OCI-LY3 (cell line): ENCODE results near the gene IGLL1.
A peak's percentile ranks its signal among the peaks of the same experiment; 100 is the strongest.
"Not testable (repeated sequence)": the region's sequence is repeated elsewhere in the genome, so short reads cannot be mapped to it uniquely, and the experiment has no call there.

ENCODE experiments used
- H2AFZ ChIP-seq: fragments of 200-600, 300-600 bp; shearing (Covaris generic); 2 replicates; pipeline ENCODE4 v1.6.0; 2014; ENCODE audit warnings: antibody characterized with exemption, low read depth, low read length
- H3K27ac ChIP-seq: fragments of 200-600, 300-600 bp; sonication (generic); 2 replicates; pipeline ENCODE4 v1.5.1; 2014; ENCODE audit warnings: mild to moderate bottlenecking, low read length, moderate library complexity, mixed read lengths
- H3K27me3 ChIP-seq: fragments of 200-600, 300-600 bp; sonication (generic); 2 replicates; pipeline ENCODE4 v1.6.1; 2014; ENCODE audit warnings: low read depth, low read length, mixed read lengths
- H3K36me3 ChIP-seq: fragments of 200-600, 300-600 bp; sonication (generic); replicated peaks from 2 replicates; pipeline ENCODE3; 2014; ENCODE audit warnings: low read depth, low read length, mixed read lengths
- H3K4me1 ChIP-seq: fragments of 300-600, 200-600 bp; sonication (generic); 2 replicates; pipeline ENCODE4 v1.6.1; 2014; ENCODE audit warnings: low read length, mixed read lengths
- H3K4me2 ChIP-seq: fragments of 200-600, 300-600 bp; sonication (generic); 2 replicates; pipeline ENCODE4 v1.6.1; 2014; ENCODE audit warnings: low read length, mixed read lengths
- H3K4me3 ChIP-seq: fragments of 300-600, 200-600 bp; sonication (generic); 2 replicates; pipeline ENCODE4 v1.5.1; 2014; ENCODE audit warnings: antibody characterized with exemption, mild to moderate bottlenecking, low read length, moderate library complexity
- H3K79me2 ChIP-seq: fragments of 300-600, 200-600 bp; shearing (Covaris generic); 2 replicates; pipeline ENCODE4 v1.6.1; 2014; ENCODE audit warnings: mild to moderate bottlenecking, low read length, mixed read lengths
- H3K9ac ChIP-seq: fragments of 300-600, 200-600 bp; shearing (Covaris generic); 2 replicates; pipeline ENCODE4 v1.6.0; 2014; ENCODE audit warnings: mild to moderate bottlenecking, low read length, moderate library complexity
- H3K9me3 ChIP-seq: fragments of 200-600, 300-600 bp; shearing (Covaris generic); 2 replicates; pipeline ENCODE4 v1.6.1; 2014; ENCODE audit warnings: low read length, mixed read lengths; ENCODE audit not compliant: insufficient read depth
- H4K20me1 ChIP-seq: fragments of 200-600, 300-600 bp; sonication (generic); 2 replicates; pipeline ENCODE4 v1.6.1; 2016; ENCODE audit warnings: low read length, mixed read lengths; ENCODE audit not compliant: insufficient read depth
- EZH2phosphoT487 ChIP-seq: fragments of 200-600 bp; shearing (Covaris generic); IDR thresholded peaks from 2 replicates; pipeline ENCODE4 v1.6.1; 2018; ENCODE audit warnings: antibody characterized with exemption, mixed run types, low read depth
- TF ChIP-seq, protein P1 (sequence below): fragments of 200-600, 300-600 bp; sonication (generic); IDR thresholded peaks from 2 replicates; pipeline ENCODE4 v1.5.1; 2014; ENCODE audit warnings: antibody characterized with exemption, low read length, low read depth

IGLL1 gene

DNA sequence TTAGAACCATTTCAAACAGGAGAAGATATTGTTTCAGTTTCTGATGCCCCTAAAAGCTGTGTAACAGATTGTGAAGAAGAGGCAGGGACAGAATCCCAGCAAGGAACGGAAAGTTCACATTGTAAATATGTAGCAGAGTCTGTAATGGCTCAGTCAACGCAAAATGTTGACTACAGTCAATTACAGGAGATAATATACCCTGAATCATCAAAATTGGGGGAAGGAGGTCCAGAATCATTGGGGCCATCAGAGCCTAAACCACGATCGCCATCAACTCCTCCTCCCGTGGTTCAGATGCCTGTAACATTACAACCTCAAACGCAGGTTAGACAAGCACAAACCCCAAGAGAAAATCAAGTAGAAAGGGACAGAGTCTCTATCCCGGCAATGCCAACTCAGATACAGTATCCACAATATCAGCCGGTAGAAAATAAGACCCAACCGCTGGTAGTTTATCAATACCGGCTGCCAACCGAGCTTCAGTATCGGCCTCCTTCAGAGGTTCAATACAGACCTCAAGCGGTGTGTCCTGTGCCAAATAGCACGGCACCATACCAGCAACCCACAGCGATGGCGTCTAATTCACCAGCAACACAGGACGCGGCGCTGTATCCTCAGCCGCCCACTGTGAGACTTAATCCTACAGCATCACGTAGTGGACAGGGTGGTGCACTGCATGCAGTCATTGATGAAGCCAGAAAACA lies 40.8 kb downstream of the IGLL1 start:
- no peaks in the 10 kb centered on the region; the same call in 1 of the 2 replicates for H3K27me3 ChIP-seq
- H3K4me1 ChIP-seq = peaks cover 20% of the 10 kb centered on the region
- H2AFZ ChIP-seq = peak overlapping the region; percentile 98
- no peaks in the 10 kb centered on the region for H3K36me3 ChIP-seq
- no peak overlapping the region for H3K27ac ChIP-seq
- peak overlapping the region; percentile 85 for H3K4me2 ChIP-seq
- peak overlapping the region; percentile 80 for H3K4me3 ChIP-seq
- H3K9ac ChIP-seq = peak overlapping the region; percentile 49
- H3K79me2 ChIP-seq = no peaks in the 10 kb centered on the region
- H4K20me1 ChIP-seq = no peaks in the 10 kb centered on the region
- TF ChIP-seq, protein P1, sequence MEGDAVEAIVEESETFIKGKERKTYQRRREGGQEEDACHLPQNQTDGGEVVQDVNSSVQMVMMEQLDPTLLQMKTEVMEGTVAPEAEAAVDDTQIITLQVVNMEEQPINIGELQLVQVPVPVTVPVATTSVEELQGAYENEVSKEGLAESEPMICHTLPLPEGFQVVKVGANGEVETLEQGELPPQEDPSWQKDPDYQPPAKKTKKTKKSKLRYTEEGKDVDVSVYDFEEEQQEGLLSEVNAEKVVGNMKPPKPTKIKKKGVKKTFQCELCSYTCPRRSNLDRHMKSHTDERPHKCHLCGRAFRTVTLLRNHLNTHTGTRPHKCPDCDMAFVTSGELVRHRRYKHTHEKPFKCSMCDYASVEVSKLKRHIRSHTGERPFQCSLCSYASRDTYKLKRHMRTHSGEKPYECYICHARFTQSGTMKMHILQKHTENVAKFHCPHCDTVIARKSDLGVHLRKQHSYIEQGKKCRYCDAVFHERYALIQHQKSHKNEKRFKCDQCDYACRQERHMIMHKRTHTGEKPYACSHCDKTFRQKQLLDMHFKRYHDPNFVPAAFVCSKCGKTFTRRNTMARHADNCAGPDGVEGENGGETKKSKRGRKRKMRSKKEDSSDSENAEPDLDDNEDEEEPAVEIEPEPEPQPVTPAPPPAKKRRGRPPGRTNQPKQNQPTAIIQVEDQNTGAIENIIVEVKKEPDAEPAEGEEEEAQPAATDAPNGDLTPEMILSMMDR = peak; percentile 87
- no peak for TF ChIP-seq EZH2phosphoT487
- H3K9me3 ChIP-seq = no peaks in the 10 kb centered on the region

DNA sequence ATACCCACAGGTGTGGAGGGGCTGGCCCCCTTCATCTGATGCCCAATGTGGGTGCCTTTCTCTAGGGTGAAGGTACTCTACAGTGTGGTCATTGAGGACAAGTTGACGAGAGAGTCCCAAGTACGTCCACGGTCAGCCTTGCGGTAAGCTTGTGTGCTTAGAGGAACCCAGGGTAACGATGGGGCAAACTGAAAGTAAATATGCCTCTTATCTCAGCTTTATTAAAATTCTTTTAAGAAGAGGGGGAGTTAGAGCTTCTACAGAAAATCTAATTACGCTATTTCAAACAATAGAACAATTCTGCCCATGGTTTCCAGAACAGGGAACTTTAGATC lies 41.4 kb downstream of the IGLL1 start:
- not testable (repeated sequence) for H4K20me1 ChIP-seq, H2AFZ ChIP-seq, H3K9me3 ChIP-seq, H3K27me3 ChIP-seq, H3K4me3 ChIP-seq, H3K4me2 ChIP-seq, H3K36me3 ChIP-seq, H3K79me2 ChIP-seq, H3K9ac ChIP-seq, H3K27ac ChIP-seq
- H3K4me1 ChIP-seq = peaks cover 20% of the 10 kb centered on the region

DNA sequence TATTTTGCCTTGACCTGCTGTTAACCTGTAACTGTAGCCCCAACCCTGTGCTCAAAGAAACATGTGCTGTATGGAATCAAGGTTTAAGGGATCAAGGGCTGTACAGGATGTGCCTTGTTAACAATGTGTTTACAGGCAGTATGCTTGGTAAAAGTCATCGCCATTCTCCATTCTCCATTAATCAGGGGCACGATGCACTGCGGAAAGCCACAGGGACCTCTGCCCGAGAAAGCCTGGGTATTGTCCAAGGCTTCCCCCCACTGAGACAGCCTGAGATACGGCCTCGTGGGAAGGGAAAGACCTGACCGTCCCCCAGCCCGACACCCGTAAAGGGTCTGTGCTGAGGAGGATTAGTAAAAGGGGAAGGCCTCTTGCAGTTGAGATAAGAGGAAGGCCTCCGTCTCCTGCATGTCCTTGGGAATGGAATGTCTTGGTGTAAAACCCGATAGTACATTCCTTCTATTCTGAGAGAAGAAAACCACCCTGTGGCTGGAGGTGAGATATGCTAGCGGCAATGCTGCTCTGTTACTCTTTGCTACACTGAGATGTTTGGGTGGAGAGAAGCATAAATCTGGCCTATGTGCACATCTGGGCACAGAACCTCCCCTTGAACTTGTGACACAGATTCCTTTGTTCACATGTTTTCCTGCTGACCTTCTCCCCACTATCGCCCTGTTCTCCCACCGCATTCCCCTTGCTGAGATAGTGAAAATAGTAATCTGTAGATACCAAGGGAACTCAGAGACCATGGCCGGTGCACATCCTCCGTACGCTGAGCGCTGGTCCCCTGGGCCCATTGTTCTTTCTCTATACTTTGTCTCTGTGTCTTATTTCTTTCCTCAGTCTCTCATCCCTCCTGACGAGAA lies 42.0 kb downstream of the IGLL1 start:
- not testable (repeated sequence) for H4K20me1 ChIP-seq, H3K9me3 ChIP-seq, H3K27ac ChIP-seq, H2AFZ ChIP-seq, H3K27me3 ChIP-seq, H3K4me2 ChIP-seq, H3K4me3 ChIP-seq, H3K36me3 ChIP-seq, H3K79me2 ChIP-seq, H3K9ac ChIP-seq
- H3K4me1 ChIP-seq = peaks cover 20% of the 10 kb centered on the region

DNA sequence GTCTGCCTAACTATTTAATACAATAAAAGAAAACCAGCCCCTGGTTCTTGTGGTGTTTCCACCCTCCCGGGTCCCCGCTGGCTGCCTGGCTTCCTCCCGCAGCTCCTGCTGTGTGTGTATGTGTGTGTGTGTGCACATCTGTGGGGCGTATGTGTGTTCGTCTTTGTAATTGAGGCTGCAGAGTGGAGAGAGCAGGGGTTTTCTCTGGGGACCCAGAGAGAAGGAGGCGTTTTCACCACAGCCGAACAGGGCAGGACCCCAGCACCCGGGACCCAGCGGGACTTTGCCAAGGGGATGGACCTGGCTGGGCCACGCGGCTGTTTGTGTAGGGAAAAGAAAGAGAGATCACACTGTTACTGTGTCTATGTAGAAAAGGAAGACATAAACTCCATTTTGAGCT lies 42.7 kb downstream of the IGLL1 start:
- no peak overlapping the region for H3K27ac ChIP-seq
- H3K27me3 ChIP-seq = peaks cover under 1% of the 10 kb centered on the region; the same call in 1 of the 2 replicates
- TF ChIP-seq, protein P1 = no peak
- TF ChIP-seq EZH2phosphoT487 = no peak
- no peaks in the 10 kb centered on the region for H3K9me3 ChIP-seq
- H4K20me1 ChIP-seq = no peaks in the 10 kb centered on the region
- H2AFZ ChIP-seq = no peak overlapping the region
- peaks cover 20% of the 10 kb centered on the region for H3K4me1 ChIP-seq
- no peak overlapping the region for H3K4me2 ChIP-seq
- H3K4me3 ChIP-seq = no peak overlapping the region
- H3K9ac ChIP-seq = no peak overlapping the region
- H3K36me3 ChIP-seq = no peaks in the 10 kb centered on the region
- H3K79me2 ChIP-seq = no peaks in the 10 kb centered on the region

DNA sequence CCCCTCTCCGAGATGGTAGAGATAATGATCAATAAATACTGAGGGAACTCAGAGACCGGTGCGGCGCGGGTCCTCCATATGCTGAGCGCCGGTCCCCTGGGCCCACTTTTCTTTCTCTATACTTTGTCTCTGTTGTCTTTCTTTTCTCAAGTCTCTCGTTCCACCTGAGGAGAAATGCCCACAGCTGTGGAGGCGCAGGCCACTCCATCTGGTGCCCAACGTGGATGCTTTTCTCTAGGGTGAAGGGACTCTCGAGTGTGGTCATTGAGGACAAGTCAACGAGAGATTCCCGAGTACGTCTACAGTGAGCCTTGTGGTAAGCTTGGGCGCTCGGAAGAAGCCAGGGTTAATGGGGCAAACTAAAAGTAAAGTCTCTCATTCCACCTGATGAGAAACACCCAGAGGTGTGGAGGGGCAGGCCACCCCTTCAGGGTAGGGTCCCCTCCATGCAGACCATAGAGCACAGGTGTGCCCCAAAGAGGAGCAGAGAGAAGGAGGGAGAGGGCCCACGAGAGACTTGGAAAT lies 43.2 kb downstream of the IGLL1 start:
- Histone ChIP-seq H3K4me1 (peaks cover 20% of the 10 kb centered on the region), H3K36me3 (no peaks in the 10 kb centered on the region), H3K4me2 (no peak overlapping the region), H3K27me3 (peaks cover 5% of the 10 kb centered on the region), H3K9ac (no peak overlapping the region), H3K9me3 (no peaks in the 10 kb centered on the region), H3K79me2 (no peaks in the 10 kb centered on the region), H3K4me3 (no peak overlapping the region), H4K20me1 (no peaks in the 10 kb centered on the region), H2AFZ (no peak overlapping the region), H3K27ac (no peak overlapping the region)
- TF ChIP-seq, protein P1 = no peak

DNA sequence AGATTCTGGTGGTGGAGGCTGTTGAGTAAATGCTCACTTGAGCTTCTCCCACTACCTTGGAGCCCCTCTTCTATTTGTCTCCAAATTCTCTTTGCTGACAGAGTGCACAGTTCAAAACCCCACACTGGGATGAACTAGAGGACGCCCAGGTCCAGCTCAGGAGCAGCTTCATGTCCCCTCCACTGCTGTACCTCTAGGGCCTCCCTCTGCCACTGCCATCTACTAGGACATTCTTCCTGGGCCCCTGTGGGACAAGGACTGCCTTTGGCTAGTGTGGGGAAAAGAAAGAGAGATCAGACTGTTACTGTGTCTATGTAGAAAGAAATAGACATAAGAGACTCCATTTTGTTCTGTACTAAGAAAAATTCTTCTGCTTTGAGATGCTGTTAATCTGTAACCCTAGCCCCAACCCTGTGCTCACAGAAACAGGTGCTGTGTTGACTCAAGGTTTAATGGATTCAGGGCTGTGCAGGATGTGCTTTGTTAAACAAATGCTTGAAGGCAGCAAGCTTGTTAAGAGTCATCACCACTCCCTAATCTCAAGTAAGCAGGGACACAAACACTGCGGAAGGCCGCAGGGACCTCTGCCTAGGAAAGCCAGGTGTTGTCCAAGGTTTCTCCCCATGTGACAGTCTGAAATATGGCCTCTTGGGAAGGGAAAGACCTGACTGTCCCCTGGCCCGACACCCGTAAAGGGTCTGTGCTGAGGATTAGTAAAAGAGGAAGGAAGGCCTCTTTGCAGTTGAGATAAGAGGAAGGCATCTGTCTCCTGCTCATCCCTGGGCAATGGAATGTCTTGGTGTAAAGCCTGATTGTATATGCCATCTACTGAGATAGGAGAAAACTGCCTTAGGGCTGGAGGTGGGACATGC lies 44.1 kb downstream of the IGLL1 start:
- H3K4me3 ChIP-seq = 0 out of 2 replicates have a peak overlapping the region, but pooled peaks have one; percentile 2
- not testable (repeated sequence) for H3K27me3 ChIP-seq, H3K36me3 ChIP-seq, H3K79me2 ChIP-seq, H3K9me3 ChIP-seq, H4K20me1 ChIP-seq
- H3K9ac ChIP-seq = peak overlapping the region; percentile 5; the same call in 1 of the 2 replicates
- peak overlapping the region; percentile 49; the same call in 1 of the 2 replicates for H3K27ac ChIP-seq
- peak overlapping the region; percentile 55 for H3K4me2 ChIP-seq
- H3K4me1 ChIP-seq = peaks cover 20% of the 10 kb centered on the region
- H2AFZ ChIP-seq = peak overlapping the region; percentile 65; the same call in 1 of the 2 replicates
